Ovary (tissue), 9 donors: Measurements from ENCODE around the gene CBX7. TPM values are rescaled to one million over a fixed set of nuclear protein-coding genes. Genes with fewer than 3 reads are reported as not detected.
A peak's percentile ranks its signal among the peaks of the same experiment; 100 is the strongest.
"Not testable (repeated sequence)": the region's sequence is repeated elsewhere in the genome, so short reads cannot be mapped to it uniquely, and the experiment has no call there.

Experiments used
- DNase-seq, 5 donors: peaks; one replicate each; pipeline ENCODE4 v3.0.0-alpha.2; 2019 to 2020
- H3K27ac ChIP-seq, 2 donors: fragments of 200-600 bp; one replicate each; pipeline versions ENCODE4 v1.5.1 to v1.8.0; 2019 to 2022
- H3K27me3 ChIP-seq: fragments of 200-600 bp; one replicate; pipeline ENCODE4 v1.8.0; 2022
- H3K36me3 ChIP-seq: fragments of 200-600 bp; sonication (generic); one replicate; pipeline ENCODE4 v1.5.1; 2019
- H3K4me1 ChIP-seq: one replicate; pipeline ENCODE4 v1.8.1; 2013; ENCODE audit warnings: mild to moderate bottlenecking, moderate library complexity; ENCODE audit not compliant: insufficient read depth
- H3K4me3 ChIP-seq: fragments of 200-600 bp; sonication (generic); one replicate; pipeline ENCODE4 v1.5.1; 2017
- H3K9me3 ChIP-seq, 2 donors: fragments of 200-600 bp in 1 of 2; sonication (generic) in 1 of 2; one replicate each; pipeline versions ENCODE4 v1.5.1 to v1.8.1; 2013 to 2019; ENCODE audit warnings: mild to moderate bottlenecking in 1 of 2, moderate library complexity in 1 of 2
- CTCF ChIP-seq, 3 donors: fragments of 450-650 bp in 2 of 3; fragments of 200-600 bp in 1 of 3; IDR thresholded peaks; one replicate each; pipeline versions ENCODE4 v1.5.1 to v1.8.0; 2016 to 2022; ENCODE audit warnings: antibody characterized with exemption in 3 of 3, mild to moderate bottlenecking in 1 of 3
- EP300 ChIP-seq: sonication (generic); formaldehyde crosslinking; IDR thresholded peaks from one replicate; pipeline ENCODE4 v1.6.1; 2017; ENCODE audit warnings: antibody characterized with exemption
- POLR2A ChIP-seq: fragments of 450-650 bp; IDR thresholded peaks from one replicate; pipeline ENCODE4 v1.6.1; 2017; ENCODE audit warnings: antibody characterized with exemption, mild to moderate bottlenecking, moderate library complexity
- WGBS, 3 donors: extraction: QIAGEN DNeasy Blood & Tissue Kit in 1 of 3; methylation state at CpG; one replicate each; pipeline versions ENCODE4 v1.1.5 to v1.1.7; 2013 to 2017; 5-methylcytosine and 5-hydroxymethylcytosine counted together
- intact Hi-C, 4 donors: fragments of 100-400 bp; cut with DNase I; formaldehyde crosslinking; loops; one replicate each; pipeline versions ENCODE4 v1.11.0 to v1.15.1; 2022 to 2023
- polyA plus RNA-seq, 2 donors: library from polyadenylated mRNA; stranded (reverse); fragments of 200-250 nt in 1 of 2; fragments of 350-450 nt in 1 of 2; fragmentation: Illumina TruSeq in 1 of 2; extraction: RNeasy Lipid Tissue Mini Kit (QIAGEN cat#74804) in 1 of 2; gene quantifications; one replicate each; pipeline ENCODE4 v1.2.3, GENCODE V29; 2013 to 2014
- total RNA-seq, 7 donors: library from RNA; depleted of rRNA in 2 of 7; stranded (reverse); fragments of >200 nt in 2 of 7; fragmentation: NEBNext Ultra II Directional in 3 of 7; extraction: Animal tissue kit (Norgen Biotek cat#: 25700) in 3 of 7; gene quantifications; one replicate each; pipeline versions ENCODE4 v1.1.0 to v1.2.4, GENCODE V29; 2016 to 2023
- donor health status: DM: no; HTN: no; CAD: no; lungs with moderate emphysema.
- donor health status: DM: no; HTN: no; CAD: no.
- donor health status: Bipolar disorder and iron deficiency.
- donor health status: DM: yes; HTN: yes; CAD: no.
- donor health status: DM: no; HTN: no; CAD: no.
- donor health status: DM: yes; HTN: yes; CAD: no.

The CBX7 gene
- total and polyA plus RNA-seq, 9 donors = 40.7 to 107 (median 84.9) TPM

GRCh38 chr22:39173050-39173706 is 20.7 kb upstream of the CBX7 start:
- Histone ChIP-seq H3K36me3 (no peaks in the 10 kb centered on the region), H3K27ac (peak overlapping the region in 1 of 2 donors; percentile 56), H3K27me3 (no peaks in the 10 kb centered on the region), H3K9me3 (no peaks in the 10 kb centered on the region), H3K4me3 (no peak overlapping the region), H3K4me1 (peaks cover 22% of the 10 kb centered on the region)
- intact Hi-C loops = loop anchor here in 3 of 4 donors (2.0 to 10.0 kb wide), 5 partner anchors 144 to 362 kb away; partner anchors contain the start of genes MIEF1 (in 1 of the 3) and RPS19BP1 (in 1 of the 3)
- 81 to 89% (median 83%) methylated on average over 16 of the region's 16 CpGs for WGBS, 3 donors
- no peak for DNase-seq
- TF ChIP-seq CTCF (IDR thresholded peaks at IDR 0.05) = no peak
- TF ChIP-seq POLR2A = no peak
- no peak for TF ChIP-seq EP300

GRCh38 chr22:39172265-39173049 is 20.0 kb upstream of the CBX7 start:
- H3K27me3 ChIP-seq, H3K27ac ChIP-seq, H3K36me3 ChIP-seq, DNase-seq, H3K9me3 ChIP-seq, H3K4me3 ChIP-seq: not testable (repeated sequence)
- intact Hi-C loops = loop anchor here in 3 of 4 donors (2.0 to 10.0 kb wide), 5 partner anchors 144 to 362 kb away; partner anchors contain the start of genes MIEF1 (in 1 of the 3) and RPS19BP1 (in 1 of the 3)
- peaks cover 22% of the 10 kb centered on the region for H3K4me1 ChIP-seq
- WGBS, 3 donors = 91 to 92% (median 92%) methylated on average over 11 of the region's 11 CpGs

GRCh38 chr22:39171623-39172264 is 19.3 kb upstream of the CBX7 start:
- Histone ChIP-seq H3K9me3 (no peaks in the 10 kb centered on the region), H3K27ac (no peak overlapping the region), H3K4me3 (no peak overlapping the region), H3K4me1 (peaks cover 19% of the 10 kb centered on the region), H3K27me3 (no peaks in the 10 kb centered on the region), H3K36me3 (no peaks in the 10 kb centered on the region)
- DNase-seq = peak in 1 of 5 donors; percentile 31
- intact Hi-C loops = loop anchor here (2.0 to 10.0 kb wide), 7 partner anchors 139 to 363 kb away; partner anchors contain the start of genes MIEF1 (in 1 of the 4) and RPS19BP1 (in 1 of the 4)
- WGBS, 3 donors = 56 to 65% (median 59%) methylated on average over 17 of the region's 17 CpGs
- TF ChIP-seq CTCF (IDR thresholded peaks at IDR 0.05) (no peak), EP300 (no peak), POLR2A (no peak)

- TF ChIP-seq CTCF (IDR thresholded peaks at IDR 0.05) (peak; percentile 96 to 97 (median 96)), POLR2A (no peak)
- no peaks in the 10 kb centered on the region for H3K36me3 ChIP-seq
- peak; percentile 75 to 91 (median 87) for DNase-seq
- intact Hi-C loops = loop anchor here (2.0 to 10.0 kb wide), 7 partner anchors 140 to 364 kb away; partner anchors contain the start of genes MIEF1 (in 1 of the 4) and RPS19BP1 (in 1 of the 4)
- WGBS, 3 donors = 20 to 23% (median 21%) methylated on average over 28 of the region's 28 CpGs
- H3K4me3 ChIP-seq = no peak overlapping the region
- no peak overlapping the region for H3K27ac ChIP-seq
- no peaks in the 10 kb centered on the region for H3K9me3 ChIP-seq
- H3K27me3 ChIP-seq = no peaks in the 10 kb centered on the region
- peaks cover 16% of the 10 kb centered on the region for H3K4me1 ChIP-seq
These were observed 18.5 kb upstream of the CBX7 start for GRCh38 chr22:39170825-39171622.
